ENCODE data around the gene COL23A1.

Gene COL23A1

GRCh38 chr5:178291161-178291561, 299.0 kb downstream of the COL23A1 start:
- DNase-seq = no peak

GRCh38 chr5:178290376-178290775, 299.8 kb downstream of the COL23A1 start:
- no peak for DNase-seq

GRCh38 chr5:178289438-178289837, 300.8 kb downstream of the COL23A1 start:
- DNase-seq = no peak

- DNase-seq = peak in 1 of 2 experiments; percentile 29
Observed at GRCh38 chr5:178288401-178289368, 301.5 kb downstream of the COL23A1 start.

GRCh38 chr5:178287791-178288105, 302.4 kb downstream of the COL23A1 start:
- DNase-seq = no peak

- no peak for DNase-seq
Observed at GRCh38 chr5:178287091-178287790, 303.0 kb downstream of the COL23A1 start.

- DNase-seq = no peak
Observed at GRCh38 chr5:178286226-178287090, 303.7 kb downstream of the COL23A1 start.

GRCh38 chr5:178285399-178286225, 304.6 kb downstream of the COL23A1 start:
- DNase-seq = no peak

GRCh38 chr5:178284996-178285395, 305.2 kb downstream of the COL23A1 start:
- DNase-seq = no peak

GRCh38 chr5:178284093-178284675, 306.0 kb downstream of the COL23A1 start:
- peak in 1 of 2 experiments; percentile 8 for DNase-seq

- no peak for DNase-seq
Observed at GRCh38 chr5:178283520-178283919, 306.7 kb downstream of the COL23A1 start.

GRCh38 chr5:178282391-178282790, 307.8 kb downstream of the COL23A1 start:
- DNase-seq = no peak

GRCh38 chr5:178281331-178281730, 308.9 kb downstream of the COL23A1 start:
- DNase-seq = no peak

GRCh38 chr5:178280631-178281030, 309.6 kb downstream of the COL23A1 start:
- DNase-seq = no peak

GRCh38 chr5:178279723-178280438, 310.3 kb downstream of the COL23A1 start:
- DNase-seq = peak in 1 of 2 experiments; percentile 60

GRCh38 chr5:178279026-178279722, 311.0 kb downstream of the COL23A1 start:
- DNase-seq = no peak

GRCh38 chr5:178278358-178279023, 311.7 kb downstream of the COL23A1 start:
- no peak for DNase-seq

- no peak for DNase-seq
Observed at GRCh38 chr5:178277866-178278265, 312.3 kb downstream of the COL23A1 start.

- DNase-seq = no peak
Observed at GRCh38 chr5:178277346-178277745, 312.8 kb downstream of the COL23A1 start.
